Testis (tissue), 3 donors: Measurements from ENCODE around the gene ARRB2. TPM values are rescaled to one million over a fixed set of nuclear protein-coding genes. Genes with fewer than 3 reads are reported as not detected.

Experiments used
- DNase-seq: peaks from one replicate; pipeline ENCODE4 v3.0.0-alpha.2; 2019
- H3K27ac ChIP-seq, 2 donors: fragments of 200-600 bp; sonication (generic); one replicate each; pipeline ENCODE4 v1.5.1; 2019
- H3K27me3 ChIP-seq: fragments of 200-600 bp; sonication (generic); one replicate; pipeline ENCODE4 v1.5.1; 2019
- H3K36me3 ChIP-seq: fragments of 200-600 bp; sonication (generic); one replicate; pipeline ENCODE4 v1.5.1; 2017; ENCODE audit warnings: low read depth; ENCODE audit errors: missing control alignments
- H3K4me1 ChIP-seq: fragments of 200-600 bp; sonication (generic); one replicate; pipeline ENCODE4 v1.5.1; 2019
- H3K4me3 ChIP-seq, 2 donors: fragments of 200-600 bp; sonication (generic); one replicate each; pipeline ENCODE4 v1.5.1; 2017 to 2019
- H3K9me3 ChIP-seq: fragments of 200-600 bp; sonication (generic); one replicate; pipeline ENCODE4 v1.5.1; 2017
- POLR2A ChIP-seq: fragments of 450-650 bp; IDR thresholded peaks from one replicate; pipeline ENCODE4 v1.6.1; 2017; ENCODE audit warnings: antibody characterized with exemption, mild to moderate bottlenecking, moderate library complexity
- WGBS, 2 donors: methylation state at CpG; one replicate each; pipeline ENCODE4 v1.1.5; 2018; 5-methylcytosine and 5-hydroxymethylcytosine counted together
- intact Hi-C: fragments of 100-400 bp; cut with DNase I; formaldehyde crosslinking; loops from one replicate; pipeline ENCODE4 v1.15.1; 2023; ENCODE audit warnings: low total_unique reads
- polyA plus RNA-seq: library from polyadenylated mRNA; stranded (reverse); fragments of 350-450 nt; fragmentation: Illumina TruSeq; extraction: RNeasy Lipid Tissue Mini Kit (QIAGEN cat#74804); gene quantifications from one replicate; pipeline ENCODE4 v1.2.3, GENCODE V29; 2014; ENCODE audit warnings: low read depth, low replicate concordance; ENCODE audit not compliant: insufficient read depth
- total RNA-seq, 2 donors: library from RNA; depleted of rRNA; stranded (reverse); fragments of >200 nt; gene quantifications; one replicate each; pipeline ENCODE4 v1.2.3, GENCODE V29; 2016
- TF ChIP-seq, protein P1 (sequence below), 3 experiments: fragments of 450-650 bp in 2 of 3; fragments of 200-600 bp in 1 of 3; sonication (generic) in 1 of 3; IDR thresholded peaks; one replicate each; pipeline ENCODE4 v1.5.1; 2016 to 2019; ENCODE audit warnings: antibody characterized with exemption in 3 of 3, mild to moderate bottlenecking in 2 of 3, moderate library complexity in 1 of 3

The ARRB2 gene
- total and polyA plus RNA-seq, 3 donors from 2014 or later, result 13.5 to 23.0 (median 19.5) TPM

DNA sequence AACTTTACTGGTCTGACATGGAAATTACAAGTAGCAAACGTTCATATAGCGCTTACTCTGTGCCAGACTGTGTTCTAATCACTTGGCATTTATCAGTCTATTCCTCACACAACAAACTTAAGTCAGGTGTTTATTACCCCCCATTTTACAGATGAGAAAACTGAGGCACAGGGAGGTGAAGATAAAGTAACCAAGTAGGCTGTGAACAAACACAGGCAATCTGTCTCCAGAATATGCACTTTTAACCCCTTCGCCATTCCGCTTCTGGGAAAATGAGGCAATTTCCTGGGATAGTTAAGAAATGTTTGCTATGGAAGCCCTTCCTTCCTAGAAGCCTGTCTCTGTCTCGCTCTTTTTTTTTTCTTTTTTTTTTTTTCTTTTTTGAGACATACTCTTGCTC lies 41.5 kb downstream of the ARRB2 start:
- Histone ChIP-seq H3K27me3 (no peaks in the 10 kb centered on the region), H3K27ac (no peak overlapping the region), H3K36me3 (no peaks in the 10 kb centered on the region), H3K4me1 (no peaks in the 10 kb centered on the region), H3K4me3 (no peak overlapping the region), H3K9me3 (no peaks in the 10 kb centered on the region)
- intact Hi-C loops, result no loop called here
- 77 to 81% methylated on average over 5 of the region's 5 CpGs for WGBS, 2 donors
- no peak for DNase-seq
- TF ChIP-seq, protein P1, sequence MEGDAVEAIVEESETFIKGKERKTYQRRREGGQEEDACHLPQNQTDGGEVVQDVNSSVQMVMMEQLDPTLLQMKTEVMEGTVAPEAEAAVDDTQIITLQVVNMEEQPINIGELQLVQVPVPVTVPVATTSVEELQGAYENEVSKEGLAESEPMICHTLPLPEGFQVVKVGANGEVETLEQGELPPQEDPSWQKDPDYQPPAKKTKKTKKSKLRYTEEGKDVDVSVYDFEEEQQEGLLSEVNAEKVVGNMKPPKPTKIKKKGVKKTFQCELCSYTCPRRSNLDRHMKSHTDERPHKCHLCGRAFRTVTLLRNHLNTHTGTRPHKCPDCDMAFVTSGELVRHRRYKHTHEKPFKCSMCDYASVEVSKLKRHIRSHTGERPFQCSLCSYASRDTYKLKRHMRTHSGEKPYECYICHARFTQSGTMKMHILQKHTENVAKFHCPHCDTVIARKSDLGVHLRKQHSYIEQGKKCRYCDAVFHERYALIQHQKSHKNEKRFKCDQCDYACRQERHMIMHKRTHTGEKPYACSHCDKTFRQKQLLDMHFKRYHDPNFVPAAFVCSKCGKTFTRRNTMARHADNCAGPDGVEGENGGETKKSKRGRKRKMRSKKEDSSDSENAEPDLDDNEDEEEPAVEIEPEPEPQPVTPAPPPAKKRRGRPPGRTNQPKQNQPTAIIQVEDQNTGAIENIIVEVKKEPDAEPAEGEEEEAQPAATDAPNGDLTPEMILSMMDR (IDR thresholded peaks at IDR 0.05), result no peak
- TF ChIP-seq POLR2A, result no peak

DNA sequence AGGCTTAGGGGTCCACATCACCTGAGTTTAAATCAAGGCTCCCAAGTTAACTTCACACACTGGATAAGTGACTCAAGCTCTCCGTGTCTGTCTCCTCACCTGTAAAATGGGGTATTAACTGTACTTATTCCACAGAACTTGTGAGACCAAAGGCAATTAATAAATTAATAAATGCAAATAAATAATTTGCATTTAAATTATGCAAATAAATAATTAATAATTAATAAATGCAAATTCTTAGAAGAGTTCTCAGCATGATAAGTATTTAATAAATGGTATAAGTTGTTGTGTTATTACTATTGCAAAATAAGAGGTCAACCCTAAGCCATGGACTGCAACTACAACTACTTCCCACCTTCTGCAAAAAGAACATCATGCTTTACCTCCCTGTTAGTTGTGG lies 43.0 kb downstream of the ARRB2 start:
- TF ChIP-seq POLR2A, result no peak
- TF ChIP-seq, protein P1 (IDR thresholded peaks at IDR 0.05), result no peak
- H3K4me1 ChIP-seq, result no peaks in the 10 kb centered on the region
- H3K27me3 ChIP-seq, result no peaks in the 10 kb centered on the region
- H3K4me3 ChIP-seq, result no peak overlapping the region
- no peaks in the 10 kb centered on the region for H3K9me3 ChIP-seq
- intact Hi-C loops, result no loop called here
- 82 to 91% methylated on average over 1 of the region's 1 CpG for WGBS, 2 donors
- DNase-seq, result no peak
- no peaks in the 10 kb centered on the region for H3K36me3 ChIP-seq
- no peak overlapping the region for H3K27ac ChIP-seq

DNA sequence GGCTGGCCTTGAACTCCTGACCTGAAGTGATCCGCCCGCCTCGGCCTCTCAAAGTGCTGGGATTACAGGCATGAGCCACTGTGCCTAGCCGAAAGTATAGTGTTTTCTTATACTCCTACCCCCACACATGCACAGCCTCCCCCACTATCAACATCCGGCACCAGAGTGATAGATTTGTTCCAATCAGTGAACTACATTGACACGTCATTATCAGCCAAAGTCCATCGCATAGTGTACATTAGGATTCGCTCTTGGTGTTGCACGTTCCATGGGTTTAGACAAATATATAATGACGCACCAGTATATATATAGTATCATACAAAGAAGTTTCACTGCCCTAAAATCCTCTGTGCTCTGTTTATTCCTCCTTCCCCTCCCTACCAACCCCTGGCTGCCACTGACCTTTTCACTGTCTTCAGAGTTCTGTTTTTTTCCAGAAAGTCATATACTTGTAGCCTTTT lies 49.4 kb downstream of the ARRB2 start:
- WGBS, 2 donors, result 47 to 74% methylated on average over 10 of the region's 10 CpGs
- H3K27ac ChIP-seq, result no peak overlapping the region
- no peaks in the 10 kb centered on the region for H3K27me3 ChIP-seq
- intact Hi-C loops, result no loop called here
- no peak overlapping the region for H3K4me3 ChIP-seq
- no peak for DNase-seq
- no peaks in the 10 kb centered on the region for H3K9me3 ChIP-seq
- no peaks in the 10 kb centered on the region for H3K4me1 ChIP-seq
- no peaks in the 10 kb centered on the region for H3K36me3 ChIP-seq
- no peak for TF ChIP-seq POLR2A
- TF ChIP-seq, protein P1 (IDR thresholded peaks at IDR 0.05), result no peak

DNA sequence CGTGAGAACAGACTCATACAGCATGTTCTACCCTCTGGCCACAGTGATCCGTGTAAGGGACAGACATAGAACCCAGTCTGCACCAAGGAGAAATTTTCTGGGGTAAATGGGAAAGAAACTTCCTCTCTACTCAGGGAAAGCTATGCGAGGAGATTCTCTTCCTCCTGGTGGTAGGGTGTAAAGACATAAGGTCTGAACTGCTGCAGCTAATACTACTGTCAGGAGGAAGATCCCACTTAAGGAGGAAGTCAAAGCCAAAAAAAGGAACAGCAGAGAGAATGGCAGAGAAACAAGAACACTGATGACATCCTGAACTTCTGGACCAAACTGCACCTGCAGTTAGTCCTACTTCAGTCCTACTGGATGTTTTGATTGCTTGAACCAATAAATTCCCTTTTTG lies 54.2 kb downstream of the ARRB2 start:
- Histone ChIP-seq H3K4me3 (no peak overlapping the region), H3K27me3 (no peaks in the 10 kb centered on the region), H3K27ac (no peak overlapping the region), H3K9me3 (no peaks in the 10 kb centered on the region), H3K4me1 (no peaks in the 10 kb centered on the region), H3K36me3 (no peaks in the 10 kb centered on the region)
- no peak for DNase-seq
- intact Hi-C loops, result no loop called here
- 70% methylated on average over 3 of the region's 3 CpGs for WGBS, 2 donors
- TF ChIP-seq POLR2A, result no peak
- TF ChIP-seq, protein P1 (IDR thresholded peaks at IDR 0.05), result peak in 1 of 3 experiments; percentile 2

DNA sequence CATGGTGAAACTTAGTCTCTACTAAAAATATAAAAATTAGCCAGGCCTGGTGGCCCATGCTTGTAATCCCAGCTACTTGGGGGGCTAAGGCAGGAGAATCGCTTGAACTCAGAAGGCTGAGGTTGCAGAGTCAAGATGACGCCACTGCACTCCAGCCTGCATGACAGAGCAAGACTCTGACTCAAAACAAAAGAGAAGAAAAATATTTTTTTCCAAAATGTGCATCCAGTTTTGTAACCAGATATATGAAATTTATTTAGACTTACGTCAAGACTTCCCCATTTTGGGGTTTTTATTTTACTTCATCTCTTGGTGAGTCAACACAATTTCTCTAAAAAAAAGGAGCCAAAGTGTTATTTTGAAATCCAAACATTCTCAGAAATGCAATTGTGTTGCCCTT lies 55.8 kb downstream of the ARRB2 start:
- intact Hi-C loops, result no loop called here

More for the DNA sequence above, 55.8 kb downstream of the ARRB2 start:
- WGBS, 2 donors, result 84 to 88% methylated on average over 3 of the region's 3 CpGs
- H3K36me3 ChIP-seq, result no peaks in the 10 kb centered on the region
- no peaks in the 10 kb centered on the region for H3K4me1 ChIP-seq
- no peak for TF ChIP-seq POLR2A
- TF ChIP-seq, protein P1 (IDR thresholded peaks at IDR 0.05), result no peak
- DNase-seq, result no peak
- no peaks in the 10 kb centered on the region for H3K27me3 ChIP-seq
- H3K27ac ChIP-seq, result peak overlapping the region in 1 of 2 donors; percentile 36
- H3K9me3 ChIP-seq, result no peaks in the 10 kb centered on the region
- no peak overlapping the region for H3K4me3 ChIP-seq
